SK-N-DZ (cell line): Measurements from ENCODE around the gene ZNF460.

Source experiments
- DNase-seq: peaks from one replicate; pipeline ENCODE4 v3.0.0-alpha.2; 2015; ENCODE audit warnings: low spot score

The ZNF460 gene

DNA sequence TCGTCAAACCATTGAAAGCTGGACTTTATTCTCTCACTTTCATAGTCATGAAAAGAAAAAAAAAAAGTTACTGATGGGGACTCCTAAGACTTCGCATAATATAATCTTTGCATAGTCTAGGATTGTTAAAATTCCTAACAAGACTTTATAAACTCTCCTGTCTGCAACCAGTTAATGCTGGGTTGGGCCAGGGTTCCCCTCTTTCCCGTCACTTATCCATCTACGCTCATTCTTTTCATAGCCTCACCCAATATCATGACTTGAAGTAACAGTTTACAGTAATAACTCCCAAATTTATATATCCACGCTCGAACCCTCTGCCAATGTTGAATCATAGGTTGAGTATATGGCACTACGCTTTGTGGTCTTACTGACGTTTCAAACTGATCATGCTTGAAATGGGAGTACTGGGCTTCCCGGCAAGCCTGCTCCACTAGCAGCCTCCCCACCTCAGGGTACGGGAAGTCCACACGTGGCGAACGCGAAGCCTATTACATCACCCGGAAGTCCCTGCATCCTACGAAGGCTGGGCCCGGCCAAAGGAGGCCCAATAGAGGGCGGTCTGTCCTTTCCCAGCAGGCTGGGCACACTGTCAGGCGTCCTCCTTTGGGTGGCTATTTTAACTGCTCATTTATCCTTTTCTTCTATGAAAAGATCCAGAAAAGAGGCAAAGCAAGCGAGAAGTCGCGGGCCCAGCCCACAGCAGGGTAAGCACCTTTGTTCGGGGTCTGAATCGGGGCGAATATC is 694 bp upstream of the ZNF460 start:
- peak; percentile 90 for DNase-seq

DNA sequence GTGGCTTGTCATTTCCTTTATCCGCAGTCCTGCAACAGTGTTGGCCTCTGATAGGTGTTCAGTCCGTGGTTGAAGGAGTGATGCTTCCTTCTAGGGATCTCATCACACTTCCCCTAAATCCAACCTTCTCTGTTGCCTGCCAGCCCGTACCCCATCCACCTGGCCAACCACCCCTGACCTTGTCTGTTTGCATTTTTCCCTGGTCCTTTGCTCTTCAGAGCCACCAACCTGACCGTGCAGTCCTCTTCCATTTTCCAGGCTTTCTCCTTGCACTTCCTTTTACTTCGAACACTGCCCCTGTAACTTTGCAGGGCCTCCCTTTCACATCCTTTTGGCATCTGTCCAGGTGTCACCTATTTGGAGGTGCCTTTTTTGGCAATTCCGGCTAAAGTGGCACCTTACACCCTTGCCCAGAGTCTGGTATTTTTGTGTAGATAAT is 696 bp downstream of the ZNF460 start:
- peak; percentile 2 for DNase-seq

DNA sequence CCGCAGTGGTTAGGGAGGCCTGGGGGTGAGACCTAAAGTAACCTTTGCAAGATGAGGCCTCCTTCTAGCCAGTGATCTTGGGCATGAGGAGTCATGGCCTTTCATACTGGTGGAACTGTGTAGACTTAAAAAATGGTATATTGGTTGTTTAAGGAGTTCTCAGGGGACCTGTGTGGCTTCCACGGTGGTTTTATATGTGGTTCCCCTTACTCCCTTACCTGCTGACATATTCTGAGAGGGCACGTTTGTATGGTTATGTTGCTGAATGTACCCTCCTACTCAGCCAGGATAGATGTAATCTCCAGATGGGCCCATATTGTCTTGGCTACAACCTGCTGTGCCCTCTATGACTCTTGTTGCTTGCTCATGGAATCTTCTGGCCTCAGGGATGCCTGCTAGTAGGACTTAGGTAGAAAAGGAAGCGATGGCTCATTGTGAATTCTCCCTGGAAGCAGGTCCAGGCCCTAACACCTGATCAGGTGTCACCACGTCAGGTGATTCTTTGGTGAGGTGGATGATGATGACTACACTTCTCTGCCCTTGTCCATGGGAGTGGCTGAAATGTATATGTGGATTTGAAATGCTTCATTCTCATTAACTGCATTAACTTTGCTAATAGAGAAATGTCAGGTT is 1.8 kb downstream of the ZNF460 start:
- no peak for DNase-seq

DNA sequence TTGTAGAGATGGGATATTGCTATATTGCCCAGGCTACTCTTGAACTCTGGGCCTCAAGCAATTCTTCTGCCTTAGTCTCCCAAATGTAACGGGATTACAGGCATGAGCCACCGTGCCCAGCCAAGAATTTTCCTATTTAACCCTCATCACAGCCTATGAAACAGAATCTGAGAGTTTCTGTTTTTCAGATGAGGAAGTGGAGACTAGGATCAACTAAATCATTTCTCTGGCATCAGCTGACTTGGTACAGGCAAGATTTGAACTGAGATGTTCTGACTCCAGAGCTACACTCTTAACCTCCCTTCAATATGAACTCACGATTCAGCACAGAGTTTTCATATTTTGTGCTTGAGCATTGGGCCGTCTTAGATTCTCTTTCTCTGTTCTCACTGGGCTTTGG is 8.1 kb downstream of the ZNF460 start:
- DNase-seq, result no peak

DNA sequence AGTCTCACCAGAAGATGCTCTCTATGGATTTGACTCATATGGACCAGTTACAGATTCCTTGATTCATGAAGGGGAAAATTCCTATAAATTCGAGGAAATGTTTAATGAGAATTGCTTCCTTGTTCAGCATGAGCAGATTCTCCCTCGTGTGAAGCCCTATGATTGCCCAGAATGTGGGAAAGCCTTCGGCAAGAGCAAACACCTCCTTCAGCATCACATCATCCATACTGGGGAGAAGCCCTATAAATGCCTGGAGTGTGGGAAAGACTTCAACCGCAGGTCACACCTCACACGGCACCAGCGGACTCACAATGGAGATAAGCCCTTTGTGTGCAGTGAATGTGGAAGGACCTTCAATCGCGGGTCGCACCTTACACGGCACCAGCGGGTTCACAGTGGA is 10.7 kb downstream of the ZNF460 start:
- no peak for DNase-seq

DNA sequence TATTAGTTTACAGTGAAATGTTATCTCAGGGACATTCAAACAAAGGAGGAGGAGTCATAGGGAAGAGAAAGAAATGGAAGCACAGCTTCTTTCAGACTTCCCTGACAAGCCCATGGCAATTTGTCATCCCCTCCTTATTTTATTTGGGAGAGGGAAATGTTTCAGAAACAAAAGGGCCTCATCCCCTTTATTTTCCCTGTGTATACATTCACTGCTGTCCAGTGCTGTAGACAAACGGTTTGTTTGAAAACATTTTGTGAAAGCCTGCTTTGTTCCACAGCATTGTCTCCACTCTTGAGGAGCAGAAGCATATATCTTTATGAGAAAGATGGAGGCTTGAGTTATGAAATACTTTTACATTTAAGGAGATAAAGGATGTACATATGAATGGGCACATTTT is 12.3 kb downstream of the ZNF460 start:
- no peak for DNase-seq

DNA sequence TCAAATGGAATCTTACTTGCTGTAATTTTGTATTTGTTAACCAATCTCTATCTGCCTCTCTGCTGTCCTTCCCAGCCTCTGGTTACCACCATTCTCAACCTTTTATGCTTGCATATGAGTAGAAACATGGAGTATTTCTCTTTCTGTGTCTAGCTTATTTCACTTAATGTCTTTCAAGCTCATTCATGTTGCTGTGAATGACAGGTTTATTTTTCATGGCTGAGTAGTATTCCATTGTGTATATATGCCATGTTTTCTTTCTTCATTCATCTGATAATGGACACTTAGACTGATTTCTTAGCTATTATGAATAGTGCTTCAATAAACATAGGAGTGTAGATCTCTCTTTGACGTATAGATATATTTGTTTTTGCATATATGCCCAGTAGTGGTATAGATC is 13.4 kb downstream of the ZNF460 start:
- DNase-seq, result no peak

DNA sequence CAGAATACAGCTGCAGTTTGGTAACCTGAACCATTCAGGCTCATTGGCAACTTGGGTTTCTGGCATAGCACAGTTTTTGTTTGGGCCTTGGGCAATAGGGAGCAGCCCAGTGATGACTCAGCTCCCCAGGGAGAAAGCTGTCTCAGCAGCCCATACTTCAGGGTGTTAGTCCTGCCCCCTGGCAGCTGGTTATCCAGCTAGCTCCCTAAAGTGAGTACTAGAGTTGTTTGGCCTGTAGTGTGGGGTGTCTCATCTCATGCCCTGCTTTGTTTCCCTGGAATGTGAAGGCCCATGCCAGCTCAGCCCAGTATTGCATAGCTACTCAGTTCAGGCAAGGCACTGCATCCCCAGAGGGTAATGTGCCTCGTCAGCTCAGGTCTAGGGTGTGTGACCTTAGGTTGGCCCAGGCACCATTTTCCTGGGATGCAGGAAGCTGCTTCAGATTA is 21.8 kb downstream of the ZNF460 start:
- DNase-seq, result no peak

DNA sequence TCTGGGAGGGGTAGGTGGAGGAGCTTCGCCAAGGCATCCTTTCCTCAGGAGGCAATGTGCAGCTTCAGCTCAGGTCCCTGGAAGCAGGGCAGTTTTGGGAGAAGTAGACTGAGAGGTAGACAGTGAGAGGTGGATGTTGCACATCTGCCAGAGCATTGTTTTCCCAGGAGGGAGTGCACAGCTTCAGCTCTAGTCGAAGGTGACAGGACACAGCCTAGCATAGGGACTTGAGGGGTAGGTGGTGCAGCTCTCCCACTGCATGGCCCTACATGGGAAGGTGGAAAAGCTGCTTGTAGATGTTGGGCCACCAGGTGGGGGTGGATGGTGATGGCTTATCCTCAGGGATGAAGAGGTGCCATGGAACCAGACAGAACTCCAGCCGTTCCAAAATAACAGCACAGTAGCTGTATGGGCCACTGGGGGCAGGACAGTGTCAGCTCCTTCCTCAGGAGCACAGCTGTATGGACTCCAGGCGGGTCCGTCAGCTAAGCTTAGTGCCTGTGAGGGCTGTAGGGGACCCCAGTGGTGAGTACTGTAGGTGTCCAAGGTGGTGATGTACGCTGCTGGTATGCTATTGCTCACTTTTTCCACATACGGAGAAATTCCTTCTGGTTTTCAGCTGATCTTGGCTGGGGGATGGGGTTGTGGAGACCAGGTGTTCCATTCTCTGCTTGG is 22.6 kb downstream of the ZNF460 start:
- no peak for DNase-seq

DNA sequence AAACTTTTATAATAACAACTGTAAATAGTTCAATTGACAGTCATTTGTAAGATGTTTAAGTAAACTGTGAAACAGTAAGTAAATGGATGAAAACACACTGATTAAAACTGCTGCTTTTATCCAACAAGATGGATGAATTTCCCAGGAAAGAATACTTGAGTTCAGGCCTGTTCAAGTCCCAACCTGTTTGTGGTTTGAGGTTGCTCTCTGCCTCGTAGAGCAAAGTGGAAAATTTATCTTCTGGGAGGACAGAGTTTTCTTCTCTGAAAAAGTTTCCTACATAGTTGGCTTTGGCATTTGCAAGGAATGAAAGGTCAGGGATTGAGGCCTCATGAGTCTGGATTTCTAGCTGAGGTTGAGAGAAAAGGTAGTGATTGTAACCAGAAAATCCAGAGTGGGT is 24.8 kb downstream of the ZNF460 start:
- DNase-seq, result no peak

DNA sequence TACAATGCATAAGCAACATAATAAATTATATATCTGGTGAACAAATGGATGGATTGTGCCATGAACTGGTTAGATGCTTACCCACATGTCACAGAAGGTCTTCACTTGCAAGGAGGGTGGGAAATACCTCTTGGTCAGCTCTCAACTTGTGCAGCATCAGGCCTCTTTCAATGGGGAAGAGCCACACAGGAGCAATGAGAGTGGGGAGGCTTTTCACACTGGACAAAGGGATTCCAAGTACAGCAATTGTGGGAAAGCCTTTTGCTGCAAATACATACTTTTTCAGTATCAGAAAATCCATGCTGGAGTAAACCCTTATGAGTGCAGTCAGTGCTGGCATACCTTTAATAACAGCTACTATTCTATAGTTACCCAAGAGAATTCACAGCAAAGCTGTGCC is 28.2 kb downstream of the ZNF460 start:
- no peak for DNase-seq

DNA sequence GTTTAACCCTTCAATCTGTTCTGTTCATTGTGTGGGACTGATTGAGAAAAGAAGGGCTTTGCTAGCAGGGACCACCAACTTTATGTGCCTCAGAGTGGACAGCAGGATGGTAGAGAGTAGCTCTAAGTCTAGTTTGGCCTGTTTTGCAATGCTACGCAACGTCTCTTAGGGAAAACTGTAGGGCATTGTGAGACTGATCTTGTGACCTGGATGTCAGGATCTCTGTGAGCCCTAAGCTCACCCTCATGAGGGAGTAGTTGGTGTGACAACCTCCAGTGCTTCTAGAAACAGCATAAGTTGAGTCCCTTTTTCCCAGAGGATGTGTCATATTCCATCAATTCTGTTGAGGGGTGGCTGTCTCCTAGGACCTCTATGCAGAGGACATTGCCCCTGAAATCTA is 30.5 kb downstream of the ZNF460 start:
- no peak for DNase-seq

DNA sequence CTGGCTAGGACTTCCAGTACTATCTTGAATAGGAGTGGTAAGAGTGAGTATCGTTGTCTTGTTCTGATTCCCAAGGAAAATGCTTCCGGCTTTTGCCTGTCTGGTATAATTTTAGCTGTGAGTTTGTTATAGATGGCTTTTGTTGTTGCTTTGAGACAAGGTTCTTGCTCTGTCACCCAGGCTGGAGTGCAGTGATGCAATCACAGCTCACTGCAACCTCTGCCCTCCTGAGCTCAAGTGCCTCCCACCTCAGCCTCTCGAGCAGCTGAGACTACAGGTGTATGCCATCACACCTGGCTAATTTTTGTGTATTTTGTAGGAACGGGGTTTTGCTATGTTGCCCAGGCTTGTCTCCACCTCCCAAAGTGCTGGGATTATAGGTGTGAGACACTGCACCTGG is 33.9 kb downstream of the ZNF460 start:
- no peak for DNase-seq

DNA sequence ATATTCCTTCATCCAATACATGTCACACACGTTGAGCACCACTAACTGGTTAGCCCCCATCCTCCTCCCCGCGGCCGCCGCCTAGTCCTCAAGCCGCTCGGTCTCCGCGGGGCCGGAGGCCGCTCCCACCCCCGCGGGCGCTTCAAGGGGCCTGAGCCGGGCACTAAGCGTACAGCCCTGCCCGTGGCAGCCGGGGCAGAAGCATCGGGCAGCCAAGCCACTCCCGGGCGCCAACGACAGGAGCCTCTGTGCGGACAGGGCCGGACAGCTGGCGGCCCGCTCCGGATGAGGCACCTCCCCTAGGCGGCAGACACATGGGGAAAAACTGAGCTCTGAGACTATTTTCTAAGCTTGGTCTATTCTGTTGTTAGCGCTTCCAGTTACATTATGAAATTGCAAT is 37.2 kb downstream of the ZNF460 start:
- DNase-seq, result no peak

DNA sequence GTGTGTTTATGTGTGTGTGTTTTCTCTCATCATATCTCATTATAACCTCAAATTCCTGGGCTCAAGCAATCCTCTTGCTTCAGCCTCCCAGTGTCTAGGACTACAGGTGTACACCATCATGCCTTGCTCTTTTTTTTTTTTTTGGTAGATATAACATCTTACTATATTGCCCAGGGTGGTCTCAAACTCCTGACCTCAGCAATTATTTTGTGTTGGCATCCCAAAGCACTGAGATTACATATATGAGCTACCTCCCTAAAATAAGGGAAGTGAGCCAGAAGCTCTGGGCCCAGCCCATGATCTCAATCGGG is 39.5 kb downstream of the ZNF460 start:
- DNase-seq, result no peak

DNA sequence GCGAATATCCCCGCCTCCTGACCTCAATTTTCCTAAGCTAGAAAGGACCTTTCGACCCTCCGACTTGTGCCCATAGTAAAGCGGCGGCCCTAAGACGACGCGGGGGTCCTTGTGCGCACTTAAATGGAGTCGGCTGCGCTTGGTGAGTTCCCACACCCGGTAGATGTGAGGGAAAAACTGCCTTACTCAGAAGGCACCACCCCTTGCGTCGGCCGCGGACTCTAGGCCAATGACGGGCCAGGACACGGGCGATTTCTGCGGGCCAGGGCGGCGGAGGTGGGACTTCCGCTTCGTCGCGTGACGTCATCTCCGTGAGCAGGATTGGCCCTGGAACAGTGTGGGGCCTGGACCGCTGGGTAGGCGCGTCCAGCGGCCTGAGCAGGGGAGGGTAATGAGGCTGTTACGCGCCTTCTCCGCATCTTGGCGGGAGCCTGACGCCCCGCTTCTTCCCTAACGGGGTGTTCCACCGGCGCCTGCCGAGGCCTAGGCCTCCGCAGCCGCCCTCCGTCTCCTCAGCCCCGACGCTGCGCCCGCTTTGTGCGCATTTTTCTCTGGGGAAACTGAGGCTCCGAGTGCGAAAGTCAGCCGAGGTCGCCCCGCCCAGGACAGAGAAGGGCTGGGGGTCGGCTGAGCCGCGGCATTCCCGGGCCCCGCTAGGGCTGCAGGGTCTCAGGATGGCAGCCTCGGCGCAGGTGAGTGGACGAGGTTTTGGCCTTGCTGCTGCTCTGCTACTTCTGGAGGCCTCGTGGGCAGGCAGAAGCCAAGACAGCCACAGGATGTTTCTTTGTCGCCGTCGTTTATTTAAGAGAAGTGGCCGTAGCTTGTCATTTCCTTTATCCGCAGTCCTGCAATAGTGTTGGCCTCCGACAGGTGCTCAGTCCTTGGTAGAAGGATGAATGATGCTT is 40.1 kb downstream of the ZNF460 start, which contains the start of gene ZNF543:
TSS of gene ZNF543 (plus strand) at position 293 of the 905 bp plus-strand sequence. CDS start at position 675, 382 bp downstream.
- peak; percentile 90 for DNase-seq

DNA sequence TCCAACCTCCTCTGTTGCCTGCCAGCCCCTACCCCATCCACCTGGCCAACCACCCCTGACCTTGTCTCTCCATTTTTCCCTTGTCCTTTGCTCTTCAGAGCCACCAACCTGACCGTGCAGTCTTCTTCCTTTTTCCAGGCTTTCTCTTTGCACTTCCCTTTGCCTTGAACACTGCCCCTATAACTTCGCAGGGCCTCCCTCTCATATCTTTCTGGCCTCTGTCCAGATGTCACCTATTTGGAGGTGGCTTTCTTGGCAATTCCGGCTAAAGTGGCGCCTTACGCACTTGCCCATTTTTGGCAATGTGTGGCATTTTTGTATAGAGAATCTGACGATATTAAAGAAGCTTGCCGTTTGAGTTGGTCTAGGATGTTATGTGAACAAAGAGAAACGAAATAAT is 40.8 kb downstream of the ZNF460 start:
- no peak for DNase-seq

DNA sequence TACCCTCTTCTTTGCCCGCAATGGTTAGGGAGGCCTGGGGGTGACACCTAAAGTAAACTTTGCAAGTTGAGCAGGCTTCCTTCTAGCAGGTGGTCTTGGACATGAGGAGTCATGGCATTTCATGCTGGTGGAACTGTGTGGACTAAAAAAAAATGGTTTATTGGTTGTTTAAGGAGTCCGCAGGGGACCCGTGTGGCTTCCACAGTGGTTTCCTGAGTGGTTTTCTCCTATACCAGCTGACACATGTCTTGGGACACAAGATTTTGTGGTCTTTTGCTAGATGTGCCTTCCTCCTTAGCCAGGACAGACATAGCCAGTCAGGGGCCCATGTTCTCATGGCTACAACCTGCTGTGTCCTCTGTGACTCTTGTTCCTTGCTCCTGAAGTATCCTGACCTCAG is 41.5 kb downstream of the ZNF460 start:
- DNase-seq, result no peak

DNA sequence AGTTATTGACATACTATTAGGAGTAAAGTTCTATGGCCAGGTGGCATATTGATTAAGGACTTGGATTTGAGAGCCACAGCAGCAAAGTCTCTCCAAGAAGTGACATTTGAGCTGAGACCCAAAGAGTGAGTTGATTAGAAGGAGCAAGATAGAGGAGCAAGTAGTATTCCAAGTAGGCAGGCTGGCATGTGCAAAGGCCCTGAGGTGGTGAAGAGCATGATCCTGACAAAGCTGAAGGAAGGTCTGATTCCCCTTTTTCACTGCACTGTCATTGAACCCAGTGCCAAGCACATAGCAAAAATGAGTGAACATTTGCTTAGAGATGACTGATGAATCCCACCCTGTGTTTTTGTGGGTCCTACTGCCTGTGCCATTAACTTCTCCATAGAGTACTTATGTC is 44.7 kb downstream of the ZNF460 start:
- no peak for DNase-seq

DNA sequence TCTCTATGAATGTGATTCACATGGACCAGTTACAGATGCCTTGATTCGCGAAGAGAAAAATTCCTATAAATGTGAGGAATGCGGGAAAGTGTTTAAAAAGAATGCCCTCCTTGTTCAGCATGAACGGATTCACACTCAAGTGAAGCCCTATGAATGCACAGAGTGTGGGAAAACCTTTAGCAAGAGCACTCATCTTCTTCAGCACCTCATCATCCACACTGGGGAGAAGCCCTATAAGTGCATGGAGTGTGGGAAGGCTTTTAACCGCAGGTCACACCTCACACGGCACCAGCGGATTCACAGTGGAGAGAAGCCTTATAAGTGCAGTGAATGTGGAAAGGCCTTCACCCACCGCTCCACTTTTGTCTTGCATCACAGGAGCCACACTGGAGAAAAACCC is 47.7 kb downstream of the ZNF460 start:
- no peak for DNase-seq

DNA sequence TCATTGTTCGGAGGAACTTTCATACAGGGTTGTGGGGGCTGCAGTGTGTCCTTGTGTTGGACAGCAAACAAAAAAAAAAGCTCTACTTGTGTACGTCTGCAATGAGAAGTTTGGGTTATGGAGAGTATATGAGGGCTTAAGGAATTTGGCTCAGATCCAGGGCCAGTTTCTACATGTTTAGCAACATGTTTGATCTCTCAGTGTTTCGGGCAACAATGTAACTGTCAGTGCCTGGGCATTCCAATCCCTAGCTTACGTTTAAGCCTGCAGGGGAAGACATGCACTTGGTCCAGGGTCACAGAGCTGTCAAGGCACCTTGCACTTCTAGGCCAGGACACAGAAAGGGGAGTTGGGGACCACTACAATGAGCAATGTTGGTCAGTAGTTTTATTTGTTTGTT is 53.9 kb downstream of the ZNF460 start:
- no peak for DNase-seq

DNA sequence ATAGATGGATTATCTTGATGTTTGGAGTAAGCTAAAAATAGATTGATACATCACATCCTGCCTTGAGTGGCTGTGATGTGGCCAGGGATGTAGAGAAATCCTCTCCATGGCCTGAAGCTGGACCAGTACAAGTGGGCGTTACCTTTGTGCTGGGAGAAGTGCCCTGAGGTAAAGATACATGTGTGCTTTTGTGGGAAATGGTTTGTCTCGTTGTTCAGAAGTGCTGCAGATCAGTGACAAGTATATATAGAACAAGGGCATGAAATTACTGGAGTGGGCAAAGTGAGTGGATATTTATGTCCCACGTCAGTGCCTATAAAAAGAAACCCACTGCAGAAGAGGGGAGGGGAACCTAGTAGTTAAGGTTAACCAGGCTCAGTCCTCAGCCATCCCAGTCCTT is 58.6 kb downstream of the ZNF460 start:
- DNase-seq, result no peak
